Activated naive CD8-positive, alpha-beta T cell treated with anti-CD3 and anti-CD28 coated beads for 36 hours (primary cell): Measurements from ENCODE around the gene DNM3. TPM values are rescaled to one million over a fixed set of nuclear protein-coding genes. Genes with fewer than 3 reads are reported as not detected.

ENCODE experiments used
- DNase-seq: peaks from one replicate; pipeline ENCODE4 v3.0.0; 2021
- H3K27ac Mint-ChIP-seq: one replicate; pipeline ENCODE4 v1.8.0; 2022; ENCODE audit warnings: mild to moderate bottlenecking, moderate library complexity, mixed read lengths
- H3K27me3 Mint-ChIP-seq: one replicate; pipeline ENCODE4 v1.8.0; 2022; ENCODE audit warnings: mild to moderate bottlenecking, mixed read lengths
- H3K36me3 Mint-ChIP-seq: one replicate; pipeline ENCODE4 v1.8.0; 2021; ENCODE audit warnings: mild to moderate bottlenecking, mixed read lengths
- H3K4me1 Mint-ChIP-seq: one replicate; pipeline ENCODE4 v1.8.0; 2021; ENCODE audit warnings: mixed read lengths
- H3K4me3 Mint-ChIP-seq: one replicate; pipeline ENCODE4 v1.8.0; 2022; ENCODE audit warnings: mild to moderate bottlenecking, moderate library complexity, mixed read lengths
- H3K9me3 Mint-ChIP-seq: one replicate; pipeline ENCODE4 v1.8.0; 2022; ENCODE audit warnings: mixed read lengths
- total RNA-seq, 2 experiments: library from RNA; stranded (reverse); gene quantifications; one replicate each; pipeline ENCODE4 v1.2.3, GENCODE V29; 2021

The DNM3 gene
- total RNA-seq, 2 experiments from 2014 or later = 0.34 to 0.35 TPM

DNA sequence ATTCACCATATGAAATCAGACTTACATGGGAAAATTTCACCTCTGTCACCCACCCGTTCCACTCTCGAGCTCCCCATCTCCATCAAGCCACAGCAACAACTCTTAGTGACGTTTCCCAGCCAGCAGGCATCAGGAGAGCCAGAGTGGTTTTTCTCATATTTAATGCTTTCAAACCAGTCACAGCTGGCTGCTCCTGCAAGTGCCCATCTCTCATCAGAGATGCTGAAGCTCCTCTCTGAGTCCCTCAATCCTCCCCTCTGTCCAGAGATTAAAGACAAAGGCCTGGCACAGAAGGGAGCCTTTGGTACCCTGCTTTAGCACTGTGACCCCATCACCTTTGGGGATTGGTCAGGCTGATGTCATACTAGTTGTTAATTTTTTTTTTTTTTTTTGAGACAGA is 277.3 kb downstream of the DNM3 start:
- peaks cover 5% of the 10 kb centered on the region for H3K36me3 Mint-ChIP-seq
- no peak for DNase-seq
- H3K4me1 Mint-ChIP-seq = peaks cover 19% of the 10 kb centered on the region
- no peaks in the 10 kb centered on the region for H3K27me3 Mint-ChIP-seq
- H3K4me3 Mint-ChIP-seq = no peak overlapping the region
- peaks cover 5% of the 10 kb centered on the region for H3K9me3 Mint-ChIP-seq
- no peak overlapping the region for H3K27ac Mint-ChIP-seq

GRCh38 chr1:172119184-172119583 is 277.9 kb downstream of the DNM3 start:
- Mint-ChIP-seq H3K4me3 (no peak overlapping the region), H3K27me3 (no peaks in the 10 kb centered on the region), H3K27ac (no peak overlapping the region), H3K4me1 (peaks cover 19% of the 10 kb centered on the region), H3K36me3 (peaks cover 5% of the 10 kb centered on the region), H3K9me3 (peaks cover 5% of the 10 kb centered on the region)
- DNase-seq = no peak

- no peaks in the 10 kb centered on the region for H3K27me3 Mint-ChIP-seq
- no peak overlapping the region for H3K27ac Mint-ChIP-seq
- peaks cover 19% of the 10 kb centered on the region for H3K4me1 Mint-ChIP-seq
- peaks cover 5% of the 10 kb centered on the region for H3K36me3 Mint-ChIP-seq
- no peak overlapping the region for H3K4me3 Mint-ChIP-seq
- DNase-seq = no peak
- H3K9me3 Mint-ChIP-seq = peaks cover 5% of the 10 kb centered on the region
Measured at GRCh38 chr1:172120381-172120780, 279.1 kb downstream of the DNM3 start.

DNA sequence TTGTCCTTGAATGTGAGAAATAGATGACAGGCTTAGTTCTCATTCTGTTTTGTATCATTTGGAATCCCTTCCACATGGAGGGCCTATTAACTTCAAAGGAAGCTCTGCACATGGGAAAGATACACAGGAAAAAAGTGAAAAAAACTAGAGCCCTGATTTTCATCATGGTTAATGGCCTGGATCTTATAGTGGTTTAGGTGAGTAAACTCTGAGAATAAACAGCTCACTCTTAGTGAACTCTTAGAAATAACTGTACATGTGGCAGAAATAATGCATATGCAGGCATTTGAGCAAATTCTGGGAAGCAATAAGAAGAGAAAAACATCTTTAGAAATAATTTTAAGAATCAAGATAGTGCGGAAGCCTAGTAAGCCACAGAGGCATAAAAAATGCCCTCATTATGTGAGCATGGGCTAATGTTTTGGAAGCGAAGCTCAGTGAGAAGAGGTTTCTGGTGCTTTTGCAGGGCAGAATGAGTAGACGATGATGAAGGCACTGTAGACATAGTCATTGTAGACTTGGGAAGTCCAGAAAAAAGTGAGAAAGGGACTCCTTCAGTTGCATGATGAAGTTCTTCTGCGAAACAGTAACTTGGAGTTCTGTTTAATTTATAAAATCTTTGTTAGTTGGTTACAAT is 279.9 kb downstream of the DNM3 start:
- Mint-ChIP-seq H3K36me3 (peaks cover 5% of the 10 kb centered on the region), H3K4me3 (no peak overlapping the region), H3K9me3 (peaks cover 5% of the 10 kb centered on the region), H3K27me3 (no peaks in the 10 kb centered on the region), H3K4me1 (peaks cover 19% of the 10 kb centered on the region), H3K27ac (no peak overlapping the region)
- DNase-seq = no peak

GRCh38 chr1:172122381-172122780 is 281.1 kb downstream of the DNM3 start:
- Mint-ChIP-seq H3K36me3 (peaks cover 5% of the 10 kb centered on the region), H3K27me3 (no peaks in the 10 kb centered on the region), H3K4me3 (no peak overlapping the region), H3K27ac (no peak overlapping the region), H3K9me3 (peaks cover 5% of the 10 kb centered on the region), H3K4me1 (peaks cover 17% of the 10 kb centered on the region)
- no peak for DNase-seq

- H3K27me3 Mint-ChIP-seq = no peaks in the 10 kb centered on the region
- no peaks in the 10 kb centered on the region for H3K4me1 Mint-ChIP-seq
- no peaks in the 10 kb centered on the region for H3K36me3 Mint-ChIP-seq
- no peak overlapping the region for H3K4me3 Mint-ChIP-seq
- no peak for DNase-seq
- H3K27ac Mint-ChIP-seq = no peak overlapping the region
- no peaks in the 10 kb centered on the region for H3K9me3 Mint-ChIP-seq
Measured at GRCh38 chr1:172125250-172125649, 284.0 kb downstream of the DNM3 start.

DNA sequence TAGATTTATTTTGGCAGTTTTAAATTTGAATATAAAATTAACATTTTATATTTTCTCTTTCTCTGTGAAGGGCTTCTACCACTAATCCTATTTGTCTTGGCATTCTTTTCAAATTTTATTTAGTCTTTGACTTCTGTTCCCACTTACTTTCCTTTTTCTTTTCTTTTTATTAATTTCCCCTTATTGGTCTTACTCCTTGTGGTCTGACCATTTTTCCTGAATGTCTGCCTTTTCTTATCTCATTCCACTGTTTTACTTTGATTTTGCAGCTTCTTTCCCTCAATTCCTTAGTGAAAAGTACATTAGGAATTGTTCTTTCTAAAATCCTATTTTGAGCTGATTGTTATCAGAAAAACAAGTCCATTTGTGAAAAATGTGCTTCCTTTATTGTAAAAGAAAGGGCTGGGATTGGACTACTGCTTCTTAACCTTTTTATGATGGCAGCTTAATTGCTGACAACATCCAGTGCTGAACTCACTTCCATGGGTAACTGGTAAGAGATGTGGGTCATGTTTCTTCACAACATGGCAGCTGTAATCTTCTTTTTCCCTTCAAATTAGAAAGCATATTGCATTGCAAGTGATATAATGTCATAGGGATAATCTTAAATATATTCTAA is 284.6 kb downstream of the DNM3 start:
- DNase-seq = no peak
- Mint-ChIP-seq H3K27me3 (no peaks in the 10 kb centered on the region), H3K27ac (no peak overlapping the region), H3K36me3 (no peaks in the 10 kb centered on the region), H3K4me1 (no peaks in the 10 kb centered on the region), H3K9me3 (no peaks in the 10 kb centered on the region), H3K4me3 (no peak overlapping the region)

DNA sequence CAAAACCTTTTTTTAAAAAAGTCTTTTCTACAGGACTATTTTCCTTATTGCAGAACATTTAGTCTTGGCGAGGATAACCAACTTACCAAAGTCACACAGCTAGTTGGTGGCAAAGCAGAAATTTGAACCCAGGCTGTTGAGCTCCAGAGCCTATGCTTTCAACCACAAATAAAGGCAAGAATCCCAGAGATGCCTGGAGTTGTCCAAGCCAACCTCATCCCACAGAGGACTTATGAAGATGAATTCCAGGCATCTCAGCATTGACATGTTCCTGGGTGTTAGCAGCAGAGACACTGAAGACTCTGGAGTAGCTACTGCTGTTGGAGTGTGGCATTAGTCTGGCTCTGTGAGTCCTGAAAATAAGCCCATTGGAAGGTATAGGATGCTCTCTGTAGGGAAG is 291.5 kb downstream of the DNM3 start:
- Mint-ChIP-seq H3K27ac (no peak overlapping the region), H3K4me1 (peaks cover 7% of the 10 kb centered on the region), H3K4me3 (no peak overlapping the region), H3K9me3 (no peaks in the 10 kb centered on the region), H3K36me3 (no peaks in the 10 kb centered on the region), H3K27me3 (no peaks in the 10 kb centered on the region)
- no peak for DNase-seq

GRCh38 chr1:172134087-172134731 is 292.9 kb downstream of the DNM3 start:
- H3K9me3 Mint-ChIP-seq = no peaks in the 10 kb centered on the region
- H3K4me3 Mint-ChIP-seq = no peak overlapping the region
- peaks cover 7% of the 10 kb centered on the region for H3K4me1 Mint-ChIP-seq
- no peak overlapping the region for H3K27ac Mint-ChIP-seq
- no peaks in the 10 kb centered on the region for H3K36me3 Mint-ChIP-seq
- DNase-seq = no peak
- no peaks in the 10 kb centered on the region for H3K27me3 Mint-ChIP-seq

- Mint-ChIP-seq H3K27me3 (no peaks in the 10 kb centered on the region), H3K36me3 (no peaks in the 10 kb centered on the region), H3K4me1 (peaks cover 7% of the 10 kb centered on the region), H3K27ac (no peak overlapping the region), H3K9me3 (no peaks in the 10 kb centered on the region), H3K4me3 (no peak overlapping the region)
- no peak for DNase-seq
Measured at GRCh38 chr1:172135076-172135672, 293.9 kb downstream of the DNM3 start.

DNA sequence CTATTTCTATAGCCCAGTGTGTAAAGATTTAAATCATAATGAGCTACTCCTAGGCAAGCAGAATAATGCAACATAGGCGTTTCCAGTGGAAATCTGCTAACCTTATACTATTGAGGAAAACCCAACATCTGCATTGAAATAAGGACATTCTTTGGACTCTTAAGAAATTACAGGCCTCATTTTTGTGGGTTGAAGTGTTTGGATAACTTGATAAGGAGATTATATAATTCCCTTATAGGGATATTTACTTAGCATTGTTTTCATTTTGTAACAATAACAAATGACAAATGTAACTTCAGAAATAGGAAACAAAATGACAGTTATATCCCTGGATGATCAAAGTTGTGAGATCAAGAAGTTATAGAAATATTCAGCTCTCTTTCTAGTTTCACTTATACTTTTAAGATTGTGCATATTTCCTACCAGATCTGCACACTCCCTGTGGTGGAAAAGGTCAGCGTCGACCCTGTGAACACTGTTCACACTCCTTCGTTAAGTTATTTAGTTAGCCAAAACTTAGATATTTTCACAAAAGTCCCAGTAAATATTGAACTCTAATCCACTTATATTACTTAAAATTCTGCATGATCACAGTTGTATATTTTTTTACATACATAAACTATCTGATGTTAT is 294.8 kb downstream of the DNM3 start:
- no peaks in the 10 kb centered on the region for H3K36me3 Mint-ChIP-seq
- no peak overlapping the region for H3K4me3 Mint-ChIP-seq
- no peak for DNase-seq
- no peaks in the 10 kb centered on the region for H3K9me3 Mint-ChIP-seq
- no peak overlapping the region for H3K27ac Mint-ChIP-seq
- H3K4me1 Mint-ChIP-seq = peaks cover 7% of the 10 kb centered on the region
- no peaks in the 10 kb centered on the region for H3K27me3 Mint-ChIP-seq

GRCh38 chr1:172136925-172137324 is 295.6 kb downstream of the DNM3 start:
- Mint-ChIP-seq H3K9me3 (no peaks in the 10 kb centered on the region), H3K4me3 (no peak overlapping the region), H3K4me1 (peaks cover 10% of the 10 kb centered on the region), H3K27ac (no peak overlapping the region), H3K27me3 (no peaks in the 10 kb centered on the region), H3K36me3 (no peaks in the 10 kb centered on the region)
- DNase-seq = no peak

DNA sequence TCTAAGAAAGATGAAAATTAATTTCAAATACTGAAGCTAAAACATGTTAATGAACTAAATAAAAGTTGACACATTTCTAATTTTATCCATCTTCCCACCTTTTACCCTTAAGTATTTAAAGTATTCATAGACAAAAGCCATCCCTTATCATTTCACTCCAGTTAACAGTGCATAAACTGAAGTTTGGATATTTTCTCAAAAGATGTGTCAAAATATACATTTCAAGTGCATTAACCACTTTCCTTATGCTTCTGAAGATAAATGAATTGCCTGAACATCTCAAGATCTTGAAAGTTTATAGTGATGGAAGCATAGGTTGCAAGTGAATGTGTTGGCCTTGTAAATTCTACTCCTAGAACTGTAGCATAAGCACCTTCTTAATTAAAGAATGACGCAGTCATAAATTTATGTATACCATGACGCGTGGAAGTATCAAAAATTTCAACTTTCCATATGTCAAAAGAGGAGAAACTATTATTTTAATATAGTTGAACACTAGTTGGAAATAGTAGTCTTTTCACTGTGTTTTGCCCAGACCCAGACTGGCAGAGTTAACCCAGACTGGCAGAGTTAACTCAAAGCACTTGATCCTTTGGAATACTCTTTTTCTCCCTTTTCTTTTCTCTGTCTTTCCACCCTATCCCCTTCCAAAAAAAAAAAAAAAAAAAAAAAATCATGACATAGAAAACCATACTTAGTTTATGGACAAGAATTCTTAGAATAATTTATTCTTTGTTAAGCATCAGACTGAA is 296.6 kb downstream of the DNM3 start:
- H3K4me1 Mint-ChIP-seq = peaks cover 10% of the 10 kb centered on the region
- DNase-seq = no peak
- no peaks in the 10 kb centered on the region for H3K9me3 Mint-ChIP-seq
- H3K4me3 Mint-ChIP-seq = no peak overlapping the region
- no peak overlapping the region for H3K27ac Mint-ChIP-seq
- no peaks in the 10 kb centered on the region for H3K36me3 Mint-ChIP-seq
- H3K27me3 Mint-ChIP-seq = no peaks in the 10 kb centered on the region

- no peaks in the 10 kb centered on the region for H3K36me3 Mint-ChIP-seq
- no peaks in the 10 kb centered on the region for H3K27me3 Mint-ChIP-seq
- H3K27ac Mint-ChIP-seq = no peak overlapping the region
Measured at GRCh38 chr1:172138634-172139033, 297.3 kb downstream of the DNM3 start.

GRCh38 chr1:172139196-172139595 is 297.9 kb downstream of the DNM3 start:
- peaks cover 6% of the 10 kb centered on the region for H3K4me1 Mint-ChIP-seq
- H3K27ac Mint-ChIP-seq = no peak overlapping the region
- no peaks in the 10 kb centered on the region for H3K36me3 Mint-ChIP-seq
- H3K27me3 Mint-ChIP-seq = no peaks in the 10 kb centered on the region
- no peak for DNase-seq
- no peak overlapping the region for H3K4me3 Mint-ChIP-seq
- H3K9me3 Mint-ChIP-seq = no peaks in the 10 kb centered on the region

More at GRCh38 chr1:172138634-172139033, 297.3 kb downstream of the DNM3 start:
- DNase-seq = no peak
- Mint-ChIP-seq H3K9me3 (no peaks in the 10 kb centered on the region), H3K4me3 (no peak overlapping the region), H3K4me1 (peaks cover 10% of the 10 kb centered on the region)
